Activated CD4-positive, alpha-beta T cell treated with anti-CD3 and anti-CD28 coated beads for 1 hour (primary cell): Measurements from ENCODE around the gene RPS14.
"Not testable (repeated sequence)": the region's sequence is repeated elsewhere in the genome, so short reads cannot be mapped to it uniquely, and the experiment has no call there.

Experiments used
- DNase-seq: peaks from one replicate; pipeline ENCODE4 v3.0.0-alpha.2; 2020

RPS14 gene

DNA sequence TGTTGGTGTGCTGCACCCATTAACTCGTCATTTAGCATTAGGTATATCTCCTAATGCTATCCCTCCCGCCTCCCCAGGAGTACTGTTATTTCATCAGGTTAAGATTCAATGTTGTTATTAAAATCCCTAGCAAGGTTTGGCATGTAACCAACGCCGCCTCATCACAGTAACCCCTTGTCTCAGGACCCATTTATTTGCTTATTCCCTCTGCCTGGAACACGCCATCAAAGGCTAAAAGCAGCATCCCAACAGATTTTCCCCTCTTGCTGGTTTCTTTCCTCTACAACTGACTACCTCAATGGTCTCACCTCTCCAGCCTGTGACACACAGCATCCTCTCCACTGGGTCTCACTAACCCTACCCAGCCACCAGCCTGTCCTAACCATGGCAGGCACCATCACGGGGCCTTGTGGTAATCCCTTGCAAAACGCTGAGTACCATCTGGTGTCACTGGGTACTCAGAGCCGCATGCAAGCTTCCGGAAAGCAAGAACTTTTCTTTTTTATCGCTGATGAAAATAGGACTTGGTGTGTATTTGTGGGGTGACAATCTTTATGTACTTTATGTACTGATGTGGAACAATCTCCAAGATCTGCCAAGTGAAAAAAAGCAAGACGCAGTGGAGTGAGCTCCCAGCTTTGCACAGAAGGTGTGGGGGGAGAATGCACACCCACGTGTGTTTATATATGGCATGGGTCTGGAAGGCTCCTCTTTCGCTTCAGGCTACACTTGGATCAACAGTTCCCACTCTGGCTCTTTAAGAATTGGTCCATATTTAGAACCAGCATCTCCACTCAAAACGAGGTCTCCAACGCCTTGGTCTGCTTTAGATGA lies 6.1 kb downstream of the RPS14 start:
- no peak for DNase-seq

DNA sequence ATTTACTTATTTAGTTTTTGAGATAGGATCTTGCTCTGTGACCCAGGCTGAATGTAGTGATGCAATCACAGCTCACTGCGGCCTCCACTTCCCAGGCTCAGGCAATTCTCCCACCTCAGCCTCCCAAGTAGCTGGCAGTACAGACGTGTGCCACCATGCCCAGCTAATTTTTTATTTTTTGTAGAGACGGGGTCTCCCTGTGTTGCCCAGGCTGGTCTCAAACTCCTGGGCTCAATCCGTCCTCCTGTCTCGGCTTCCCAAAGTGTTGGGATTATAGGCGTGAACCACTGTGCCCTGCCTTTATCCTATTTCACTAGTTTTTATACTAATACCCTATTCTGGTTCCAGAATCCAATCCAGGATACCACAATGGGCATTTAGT lies 6.8 kb downstream of the RPS14 start:
- DNase-seq, result no peak

DNA sequence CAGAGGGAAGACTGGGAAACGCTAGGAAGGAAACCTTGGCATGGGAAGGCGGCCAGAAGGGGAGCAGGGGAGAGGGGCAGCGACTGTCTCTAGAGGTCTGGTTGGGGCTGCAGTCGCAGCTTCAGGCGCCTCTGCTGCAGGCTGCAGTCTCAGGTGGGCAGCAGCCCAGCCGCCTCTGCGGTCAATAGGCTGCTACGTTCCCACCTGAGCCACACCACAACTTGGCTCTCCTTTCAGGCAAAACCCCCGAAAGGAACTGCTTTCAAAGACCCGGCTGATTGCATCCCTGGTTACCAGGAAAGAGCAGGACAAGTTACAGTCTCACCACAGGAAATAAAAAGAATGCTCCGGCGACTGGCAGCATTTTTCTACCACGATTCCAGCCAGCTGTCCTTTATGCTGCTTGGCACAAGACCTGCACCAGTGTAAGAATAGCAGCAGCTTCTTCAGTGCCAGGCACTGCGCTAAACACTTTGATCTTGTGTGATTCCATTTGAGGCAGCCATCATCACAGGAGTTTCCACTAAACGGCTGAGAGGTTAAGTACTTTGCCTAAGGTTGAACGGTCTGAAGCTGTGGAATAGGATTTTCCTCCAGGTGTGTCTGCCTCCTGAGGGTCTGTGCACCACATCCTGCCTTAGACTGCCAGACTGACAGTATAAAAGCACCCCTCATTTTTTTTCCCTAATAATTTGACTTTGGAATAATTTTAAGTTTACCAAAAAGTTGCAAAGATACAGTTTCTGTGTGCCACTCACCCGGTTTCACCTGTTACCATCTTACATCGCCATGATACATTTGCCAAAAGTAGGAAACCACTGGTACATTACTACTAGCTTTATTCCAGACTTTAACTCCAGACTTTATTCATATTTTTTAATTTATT lies 7.5 kb downstream of the RPS14 start:
- no peak for DNase-seq

DNA sequence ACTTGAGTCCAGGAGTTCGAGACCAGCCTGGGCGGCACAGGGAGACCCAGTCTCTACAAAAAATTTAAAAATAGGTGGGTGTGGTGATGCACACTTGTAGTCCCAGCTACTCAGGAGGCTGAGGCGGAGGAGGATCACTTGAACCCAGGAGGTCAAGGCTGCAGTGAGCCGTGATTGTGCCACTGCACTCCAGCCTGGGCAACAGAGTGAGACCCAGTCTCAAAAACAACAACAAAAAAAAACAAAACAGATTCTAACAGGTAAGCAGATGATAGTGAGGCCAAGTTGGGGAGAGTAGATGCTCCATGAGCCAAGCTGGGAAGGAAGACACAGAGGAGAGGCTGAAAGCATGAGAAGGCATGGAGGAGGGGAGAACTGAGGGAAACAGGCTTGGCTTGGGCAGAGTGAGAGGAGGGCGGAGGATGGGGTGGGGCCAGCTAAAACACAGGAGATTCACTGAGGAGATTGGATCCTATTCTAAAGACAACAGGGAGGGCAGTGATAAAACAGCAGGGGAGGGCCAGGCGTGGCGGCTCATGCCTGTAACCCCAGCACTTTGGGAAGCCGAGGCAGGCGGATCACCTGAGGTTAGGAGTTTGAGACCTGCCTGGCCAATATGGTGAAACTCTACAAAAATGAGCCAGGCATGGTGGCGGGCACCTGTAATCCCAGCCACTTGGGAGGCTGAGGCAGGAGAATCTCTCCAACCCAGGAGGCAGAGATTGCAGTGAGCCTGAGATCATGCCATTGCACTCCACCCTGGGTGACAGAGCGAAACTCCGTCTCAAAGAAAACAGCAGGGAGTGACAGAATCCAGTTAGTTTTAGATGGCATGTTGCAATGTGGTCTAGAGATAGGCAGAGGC lies 8.4 kb downstream of the RPS14 start:
- no peak for DNase-seq

DNA sequence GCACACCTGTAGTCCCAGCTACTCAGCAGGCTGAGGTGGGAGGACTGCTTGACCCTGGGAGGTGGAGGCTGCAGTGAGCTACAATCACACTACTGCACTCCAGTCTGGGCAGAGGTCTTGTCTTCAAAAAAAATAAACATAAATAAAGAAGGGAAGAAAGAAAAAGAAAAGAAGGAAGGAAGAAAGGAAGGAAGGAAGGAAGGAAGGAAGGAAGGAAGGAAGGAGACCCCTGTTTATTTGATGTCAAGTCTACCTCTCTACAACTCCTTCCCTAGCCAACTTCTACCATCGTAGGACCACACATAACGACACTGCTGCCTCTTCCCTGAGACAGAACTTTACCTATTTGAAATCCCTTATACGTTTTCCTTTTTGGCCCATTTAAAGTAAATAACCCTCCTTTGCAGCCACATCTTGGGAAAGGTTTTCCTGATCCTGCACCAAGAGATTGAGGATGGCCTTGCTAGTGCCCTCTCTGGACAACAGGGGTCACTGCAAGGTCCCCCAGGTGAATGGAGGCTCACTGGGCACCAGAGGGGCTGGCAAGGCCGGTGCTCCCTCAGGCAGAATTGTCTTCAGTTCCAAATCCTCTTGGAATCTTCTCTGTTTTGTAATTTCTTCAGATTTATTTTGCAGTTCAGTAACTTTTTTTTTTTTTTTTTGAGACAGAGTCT lies 10.5 kb downstream of the RPS14 start:
- no peak for DNase-seq

DNA sequence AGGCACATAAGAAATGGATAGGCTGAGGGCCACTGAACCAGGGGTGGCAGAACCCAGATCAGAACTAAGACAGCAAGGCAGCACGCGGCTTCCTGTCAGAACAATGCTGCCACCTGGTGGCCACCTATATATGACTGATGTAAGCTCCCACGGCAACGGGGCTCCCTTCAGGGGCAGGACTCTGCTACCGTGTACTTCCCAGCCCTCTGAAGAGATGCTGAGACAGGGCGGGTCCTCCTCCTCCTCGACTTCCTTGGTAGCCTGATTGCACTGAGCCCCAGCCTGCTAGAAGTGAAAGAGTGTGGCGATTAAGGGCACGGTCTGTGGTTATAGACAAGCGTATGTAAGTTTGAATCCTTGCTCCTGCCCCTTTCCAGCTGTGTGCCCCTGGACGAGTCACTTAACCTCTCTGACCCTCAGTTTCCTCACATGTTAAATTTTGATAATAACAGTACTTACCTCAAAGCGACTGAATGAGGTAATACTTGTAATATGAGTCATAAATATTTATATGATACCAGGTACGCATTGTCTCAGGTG lies 13.3 kb downstream of the RPS14 start:
- DNase-seq, result peak; percentile 82

DNA sequence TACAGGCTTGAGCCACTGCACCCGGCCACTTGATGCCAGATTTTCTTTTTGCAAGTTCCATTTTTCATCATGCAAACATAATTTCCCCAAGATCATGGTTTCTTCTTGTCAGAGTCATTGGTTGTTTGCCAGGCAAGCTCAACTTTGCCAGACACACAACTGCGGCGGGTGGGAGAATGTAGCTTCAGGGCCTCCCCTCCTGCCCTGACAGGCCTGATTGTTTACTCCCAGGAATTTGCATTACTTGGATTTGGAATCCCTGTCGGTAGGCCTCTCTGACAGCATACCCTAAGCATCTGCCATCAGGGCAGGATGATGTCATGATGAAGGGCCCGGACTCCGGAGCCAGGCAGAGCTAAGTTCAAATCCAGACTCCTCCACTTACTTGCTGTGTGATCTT lies 15.1 kb downstream of the RPS14 start:
- no peak for DNase-seq

DNA sequence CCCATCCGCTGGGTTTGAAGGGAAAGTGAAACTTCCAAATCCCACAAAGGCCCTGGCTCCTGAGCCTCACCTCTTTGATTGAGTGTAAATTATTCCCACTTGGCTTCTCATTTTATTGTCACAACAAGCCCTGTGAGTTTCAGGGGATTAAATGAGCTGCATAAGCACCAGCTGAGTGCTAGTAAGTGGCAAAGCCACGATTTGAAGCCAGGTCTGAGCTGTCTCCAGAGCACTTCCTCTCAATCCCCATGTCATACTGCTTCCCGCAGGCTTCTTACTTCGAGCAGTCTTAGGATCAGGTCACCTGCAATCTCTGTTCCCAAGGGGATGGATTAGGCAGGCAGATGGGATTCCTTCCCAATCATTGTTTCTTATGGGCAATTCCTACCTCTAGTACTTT lies 18.0 kb downstream of the RPS14 start:
- no peak for DNase-seq

DNA sequence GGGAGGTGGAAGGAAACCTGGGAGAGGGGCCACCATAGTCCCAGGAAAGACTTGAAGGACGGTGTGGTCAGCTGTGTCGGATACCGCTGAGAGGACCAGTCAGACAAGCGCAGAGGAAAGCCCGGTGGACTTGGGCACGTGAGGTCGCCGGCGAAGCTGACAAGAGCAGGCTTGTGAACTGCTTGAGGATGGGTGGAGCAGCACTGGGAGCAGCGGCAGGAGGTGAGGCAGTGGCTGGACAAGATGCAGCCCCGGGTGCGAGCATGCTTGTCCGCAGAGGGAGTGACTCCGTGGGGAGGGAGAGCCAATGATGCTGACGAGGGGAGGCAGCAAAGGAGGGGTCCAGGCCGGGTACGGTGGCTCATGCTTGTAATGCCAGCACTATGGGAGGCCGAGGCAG lies 18.5 kb downstream of the RPS14 start:
- DNase-seq, result no peak

DNA sequence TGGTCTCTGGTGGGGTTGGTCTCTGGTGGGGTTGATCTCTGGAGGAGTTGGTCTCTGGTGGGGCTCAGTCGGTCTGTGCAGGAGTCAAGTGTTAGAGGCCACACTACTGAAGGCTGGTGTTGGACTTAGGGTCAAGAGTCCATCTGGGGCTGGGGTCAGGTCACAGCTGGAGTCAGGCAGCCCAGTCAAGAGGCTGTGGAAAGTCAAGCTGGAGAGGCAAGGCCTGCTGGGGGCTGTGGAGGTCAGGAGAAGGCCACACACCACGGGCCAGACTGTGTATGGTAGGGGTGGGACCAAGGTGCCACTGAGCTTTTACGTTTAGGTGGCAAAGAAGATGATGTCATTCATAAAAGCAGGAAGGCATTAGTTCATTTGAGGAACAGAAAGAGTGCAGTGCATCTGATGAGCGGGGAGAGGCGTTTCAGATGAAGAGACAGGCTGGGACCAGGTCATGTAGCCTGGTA lies 20.1 kb downstream of the RPS14 start:
- no peak for DNase-seq

DNA sequence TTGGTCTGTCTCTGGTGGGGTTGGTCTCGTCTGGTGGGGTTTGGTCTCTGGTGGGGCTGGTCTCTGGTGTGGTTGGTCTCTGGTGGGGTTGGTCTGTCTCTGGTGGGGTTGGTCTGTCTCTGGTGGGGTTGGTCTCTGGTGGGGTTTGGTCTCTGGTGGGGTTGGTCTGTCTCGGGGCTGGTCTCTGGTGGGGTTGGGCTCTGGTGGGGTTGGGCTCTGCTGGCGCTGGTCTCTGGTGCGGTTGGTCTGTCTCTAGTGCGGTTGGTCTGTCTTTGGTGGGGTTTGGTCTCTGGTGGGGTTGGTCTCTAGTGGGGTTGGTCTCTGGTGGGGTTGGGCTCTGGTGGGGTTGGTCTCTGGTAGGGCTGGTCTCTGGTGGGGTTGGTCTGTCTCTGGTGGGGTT lies 20.6 kb downstream of the RPS14 start:
- DNase-seq, result no peak

DNA sequence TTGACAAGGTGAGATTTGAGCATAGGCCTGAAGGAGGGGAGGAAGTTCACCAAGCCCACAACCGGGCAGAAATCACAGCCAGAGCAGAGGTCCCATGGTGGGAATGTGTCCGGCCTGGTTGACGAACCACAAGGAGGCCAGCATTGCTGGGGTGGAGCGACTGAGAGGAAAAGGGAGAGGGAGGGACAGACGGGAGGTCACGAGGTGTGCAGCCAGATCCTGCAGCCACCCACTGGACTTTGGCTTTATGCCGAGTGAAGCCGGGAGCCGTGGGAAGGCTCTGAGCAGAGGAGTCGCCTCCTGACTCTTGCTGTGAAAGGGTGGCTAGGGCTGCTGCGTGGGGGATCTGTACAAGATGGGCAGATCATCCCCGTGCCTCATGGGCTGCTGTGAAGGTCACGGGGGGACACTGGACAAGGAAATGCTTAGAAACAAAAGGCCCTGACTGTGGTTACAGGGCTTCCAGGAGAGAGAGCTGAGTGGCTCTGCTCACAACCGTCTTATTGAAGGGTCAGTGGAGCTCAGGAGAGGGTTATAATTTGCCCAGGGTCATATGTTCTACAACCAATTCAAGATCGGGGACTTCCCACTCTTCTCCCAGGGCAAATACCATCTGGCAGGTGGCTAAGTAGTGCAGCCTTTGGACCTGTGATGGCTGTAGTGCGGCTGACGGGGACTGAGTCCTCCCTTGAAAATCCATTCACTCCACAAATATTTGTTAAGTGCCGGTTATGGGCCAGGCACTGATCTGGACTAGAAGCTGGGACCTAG lies 21.2 kb downstream of the RPS14 start:
- DNase-seq, result no peak

DNA sequence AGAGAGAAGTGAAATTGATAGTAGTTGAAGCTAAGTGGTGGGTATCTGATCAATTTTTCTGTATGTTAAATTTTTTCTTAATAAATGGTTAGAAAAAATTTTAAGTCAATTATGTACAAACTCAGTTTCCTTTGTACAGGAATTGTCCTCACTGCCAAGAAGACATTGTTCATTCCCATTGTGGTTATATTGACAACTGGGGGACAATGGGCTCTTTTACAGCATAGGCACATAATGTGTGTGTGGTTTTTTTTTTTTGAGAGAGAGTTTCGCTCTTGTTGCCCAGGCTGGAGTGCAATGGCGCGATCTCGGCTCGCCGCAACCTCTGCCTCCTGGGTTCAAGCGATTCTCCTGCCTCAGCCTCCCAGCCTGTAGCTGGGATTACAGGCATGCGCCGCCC lies 23.4 kb downstream of the RPS14 start:
- DNase-seq, result not testable (repeated sequence)

DNA sequence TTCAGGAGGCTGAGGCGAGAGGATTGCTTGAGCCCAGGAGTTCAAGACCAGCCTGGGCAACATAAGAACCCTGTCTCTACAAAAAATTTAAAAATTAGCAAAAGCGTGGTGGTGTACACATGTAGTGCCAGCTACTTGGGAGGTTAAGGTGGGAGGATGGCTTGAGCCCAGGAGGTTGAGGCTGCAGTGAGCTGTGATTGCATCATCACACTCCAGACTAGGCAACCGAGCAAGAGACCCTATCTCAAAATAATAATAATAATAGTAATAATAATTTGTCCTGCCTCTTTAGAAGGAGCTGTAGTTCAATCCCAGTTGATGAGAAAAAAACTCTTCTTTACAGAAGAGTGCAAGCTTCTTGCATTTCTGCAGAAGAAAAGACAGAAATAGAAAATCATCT lies 26.8 kb downstream of the RPS14 start:
- no peak for DNase-seq

DNA sequence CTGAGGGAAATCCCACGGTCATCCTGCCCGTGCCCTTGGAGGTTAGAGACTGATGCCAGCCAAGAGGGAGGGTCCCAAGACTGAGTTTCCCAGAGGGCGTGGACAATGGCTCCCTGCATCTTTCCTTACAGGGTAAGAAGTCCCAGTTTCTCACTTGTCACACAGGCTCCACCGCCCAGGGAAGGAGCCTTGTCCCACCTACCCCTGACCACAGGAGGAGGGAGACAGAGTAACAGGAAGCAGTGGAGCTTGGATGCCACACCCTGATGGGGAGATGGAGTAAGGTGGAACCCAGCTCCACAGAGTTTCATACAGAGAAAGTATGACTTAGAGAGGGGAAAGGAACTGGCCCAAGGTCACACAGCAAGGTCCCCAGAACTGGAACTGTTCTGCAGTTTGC lies 27.5 kb downstream of the RPS14 start:
- DNase-seq, result no peak

DNA sequence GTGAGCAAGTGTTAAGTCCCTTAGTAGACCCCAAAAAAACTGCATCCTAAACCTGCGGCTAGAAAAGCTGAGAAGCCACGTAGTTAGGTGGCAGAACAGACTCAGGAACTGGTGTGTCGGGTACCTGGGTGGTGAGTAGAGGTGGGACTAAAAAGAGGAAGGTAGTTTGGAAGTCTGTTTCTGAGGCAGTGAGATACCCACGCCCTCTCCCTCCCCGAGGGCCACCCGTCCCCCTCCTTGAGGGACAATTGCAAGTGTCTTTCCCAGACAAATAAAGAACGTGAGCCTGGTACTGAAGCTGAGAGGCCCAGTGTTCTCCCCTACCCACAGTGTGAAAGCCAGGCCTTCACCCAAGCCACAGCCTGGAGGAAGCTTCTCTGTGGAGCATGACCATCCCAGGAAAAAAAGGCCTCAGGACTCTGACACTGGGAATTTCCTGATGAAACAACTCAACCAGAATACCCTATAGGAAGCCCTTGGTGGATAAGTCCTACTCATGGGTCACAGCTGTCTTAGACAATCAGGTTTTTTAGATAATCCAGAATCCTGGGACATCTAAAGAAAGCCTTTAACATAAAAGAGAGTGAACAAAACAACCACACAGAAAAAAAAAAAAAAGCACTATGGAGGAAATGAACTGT lies 29.8 kb downstream of the RPS14 start:
- no peak for DNase-seq

DNA sequence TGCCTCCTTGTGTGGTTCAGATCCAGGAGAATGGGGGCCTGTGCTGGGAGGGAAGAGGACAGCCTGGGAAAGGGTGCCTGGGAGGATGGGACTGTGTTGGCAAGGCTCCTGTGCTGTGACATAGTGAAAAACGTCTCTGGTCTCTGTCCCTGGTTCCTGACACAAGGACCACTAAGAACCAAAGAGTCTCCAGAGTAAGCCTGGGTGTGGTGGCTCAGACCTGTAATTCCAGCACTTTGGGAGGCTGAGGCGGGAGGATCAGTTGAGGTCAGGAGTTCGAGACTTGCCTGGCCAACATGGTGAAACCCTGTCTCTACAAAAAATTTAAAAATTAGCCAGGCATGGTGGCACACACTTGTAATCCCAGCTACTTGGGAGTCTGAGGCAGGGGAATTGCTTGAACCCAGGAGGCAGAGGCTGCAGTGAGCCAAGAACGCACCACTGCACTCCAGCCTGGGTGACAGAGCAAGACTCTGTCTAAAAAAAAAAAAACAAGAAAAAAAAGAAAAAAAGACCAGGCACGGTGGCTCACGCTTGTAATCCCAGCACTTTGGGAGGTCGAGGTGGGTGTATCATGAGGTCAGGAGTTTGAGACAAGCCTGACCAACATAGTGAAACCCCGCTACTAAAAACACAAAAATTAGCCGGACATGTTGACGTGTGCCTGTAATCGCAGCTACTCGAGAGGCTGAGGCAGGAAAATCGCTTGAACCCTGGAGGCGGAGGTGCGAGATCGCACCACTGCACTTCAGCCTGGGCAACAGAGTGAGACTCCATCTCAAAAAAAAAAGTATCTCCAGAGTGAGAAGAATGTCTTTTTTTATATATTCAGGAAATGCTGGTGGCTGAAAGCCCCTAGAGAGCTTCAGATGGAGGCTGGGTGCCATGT lies 35.4 kb downstream of the RPS14 start:
- not testable (repeated sequence) for DNase-seq

DNA sequence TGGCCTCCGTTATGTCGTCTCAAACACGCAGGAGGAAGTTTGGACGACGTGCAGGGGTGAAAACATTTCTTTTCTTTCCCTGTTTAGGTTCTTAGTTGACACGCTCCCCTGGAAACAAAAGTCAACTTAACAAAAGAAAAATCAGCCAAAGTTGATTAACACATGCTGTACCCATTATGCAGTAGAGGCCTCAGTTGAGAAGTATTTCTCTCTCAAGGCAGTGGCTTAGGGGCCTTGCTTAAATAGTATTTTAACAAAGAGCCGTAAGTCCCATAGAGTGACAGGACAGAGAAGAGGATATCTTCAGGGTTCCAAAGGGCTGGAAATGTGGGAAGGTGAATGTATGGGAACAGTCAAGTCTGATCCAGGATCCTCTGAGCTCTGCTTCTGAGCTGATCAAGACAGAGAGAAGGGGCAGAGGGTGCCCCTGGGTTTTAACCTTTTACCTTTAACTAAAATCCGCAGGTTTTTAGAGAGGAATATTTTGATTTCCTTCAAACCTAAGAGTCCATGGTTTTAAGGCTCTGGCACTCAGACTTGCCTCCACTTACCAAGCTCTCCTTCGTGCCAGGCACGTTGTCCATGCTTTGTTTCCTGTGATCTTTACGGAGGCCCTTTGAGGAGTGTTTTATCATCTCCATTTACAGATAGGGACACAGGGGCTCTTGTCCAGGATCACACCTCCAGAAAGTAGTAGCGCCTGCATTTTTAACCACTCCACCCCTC lies 36.2 kb downstream of the RPS14 start:
- no peak for DNase-seq
